ENCODE measurements around the gene FSTL4.
A peak's percentile ranks its signal among the peaks of the same experiment; 100 is the strongest.

The FSTL4 gene

DNA sequence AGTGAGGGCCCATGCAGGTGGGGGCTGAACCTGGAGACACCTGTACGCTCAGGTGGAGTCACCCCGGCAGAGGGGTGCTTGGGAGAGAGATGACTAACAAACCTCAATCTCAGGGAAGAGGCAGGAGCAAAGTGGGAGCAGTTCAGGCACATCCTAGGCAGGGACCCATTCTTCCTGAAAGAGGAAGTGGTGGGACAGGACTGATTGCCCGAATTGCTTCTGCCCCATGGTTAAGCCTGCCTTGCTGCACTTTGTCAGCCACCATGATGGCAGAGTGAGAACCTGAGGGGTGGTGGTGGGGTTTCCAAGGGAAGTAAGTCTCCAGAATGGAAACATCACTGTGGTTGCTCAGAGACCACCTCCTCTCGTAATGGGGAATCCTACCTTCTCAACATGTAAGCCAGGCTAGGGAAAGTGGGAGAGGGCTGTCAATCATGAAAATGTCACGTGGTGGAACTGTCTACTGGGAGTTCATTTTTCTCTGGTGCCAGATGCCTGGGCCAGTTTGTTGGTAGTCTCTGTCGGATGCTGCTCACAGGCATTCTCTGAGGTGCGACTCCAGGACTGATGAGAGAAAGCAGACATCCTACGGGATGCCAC is 410.2 kb downstream of the FSTL4 start:
- no peak for DNase-seq

DNA sequence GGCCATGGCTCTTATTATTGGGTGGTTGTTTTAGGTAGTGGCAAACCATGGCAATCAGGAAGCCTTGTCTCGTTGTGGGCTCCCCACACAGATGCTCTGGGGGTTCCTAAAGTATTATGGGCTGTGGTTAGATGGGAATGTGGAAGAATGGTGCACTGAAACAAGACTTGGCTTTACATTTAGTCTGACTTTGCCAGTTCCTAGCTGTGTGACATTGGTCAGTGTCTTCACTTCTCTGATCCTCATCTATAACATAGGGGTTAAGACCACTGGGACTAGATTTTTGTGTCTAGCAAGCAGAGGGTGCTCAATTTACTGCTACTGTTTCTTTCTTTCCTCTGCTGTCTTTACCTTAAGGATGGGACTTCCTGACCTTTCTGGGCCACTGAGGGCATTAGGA is 411.0 kb downstream of the FSTL4 start:
- DNase-seq = no peak

DNA sequence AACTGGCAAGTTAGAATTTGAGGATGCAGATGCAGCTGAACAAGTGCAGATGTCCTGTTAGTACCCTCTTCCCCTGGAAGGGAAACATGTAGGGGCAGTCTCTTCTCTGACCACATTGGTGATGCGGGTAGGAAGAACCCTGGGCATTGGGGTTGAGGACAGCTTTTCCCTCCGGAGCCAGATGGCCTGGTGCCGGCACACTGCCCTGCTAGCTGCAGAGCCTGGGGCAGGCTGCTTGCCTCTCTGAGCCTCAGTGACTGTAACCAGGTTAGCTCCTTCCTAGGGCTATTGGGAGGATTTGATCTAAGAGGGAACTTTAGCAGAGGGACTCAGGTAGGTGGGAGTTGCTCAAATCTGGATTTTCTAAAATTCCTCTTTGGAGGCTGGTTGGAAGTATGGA is 412.1 kb downstream of the FSTL4 start:
- no peak for DNase-seq

DNA sequence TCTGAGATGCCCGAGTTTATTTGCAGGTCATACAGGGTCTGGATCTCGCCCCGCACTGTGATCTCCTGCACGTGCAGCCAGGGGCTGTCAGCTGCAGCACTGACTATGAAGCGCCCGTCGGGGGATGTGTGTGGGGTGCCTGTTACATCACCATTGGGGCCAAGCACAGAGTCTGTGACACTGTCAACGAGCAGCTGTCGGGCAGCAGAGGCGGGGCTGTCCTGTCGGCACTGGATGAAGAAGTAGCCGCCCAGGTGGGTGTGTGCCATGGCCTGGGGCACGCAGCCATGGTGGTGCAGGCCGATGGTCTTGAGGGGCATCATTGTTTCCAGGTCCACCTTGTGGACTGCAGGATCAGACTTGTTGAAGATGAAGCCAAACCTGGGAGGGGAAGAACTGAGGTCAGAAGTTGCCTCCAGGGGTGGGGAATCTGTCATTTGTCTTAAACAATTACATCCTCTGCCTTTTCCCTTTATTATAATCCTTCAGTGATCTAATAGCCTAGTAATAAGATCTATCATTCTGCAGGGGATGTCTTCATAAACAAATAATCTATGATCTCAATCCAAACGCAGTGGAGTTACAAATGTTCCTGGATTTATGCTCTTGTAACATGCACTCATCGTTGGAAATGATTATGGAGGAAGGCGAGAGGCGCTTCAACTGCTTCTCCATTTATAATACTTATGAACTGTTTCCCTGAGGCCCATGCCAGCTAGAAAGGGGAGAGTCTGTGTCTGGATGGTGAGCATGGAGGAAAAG is 412.7 kb downstream of the FSTL4 start:
- no peak for DNase-seq

DNA sequence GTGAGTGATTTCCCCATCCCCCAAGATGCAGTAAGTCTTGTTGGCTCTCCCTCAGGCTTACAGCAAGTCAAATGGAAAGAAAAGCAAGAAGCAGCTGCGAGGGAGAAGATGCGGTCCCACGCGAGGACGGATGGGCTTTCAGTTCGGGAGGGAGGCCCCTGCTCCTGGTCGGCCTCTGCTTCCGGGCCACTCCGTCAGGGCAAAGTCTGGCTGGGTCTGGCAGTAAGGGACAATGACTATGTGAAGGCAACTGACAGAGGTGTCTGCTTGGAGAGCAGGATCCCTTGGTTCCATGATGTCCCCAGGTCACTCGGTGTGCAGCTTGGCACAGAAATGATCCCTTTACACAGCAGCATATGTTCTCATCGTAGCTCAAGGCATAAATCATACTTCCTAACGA is 413.8 kb downstream of the FSTL4 start:
- no peak for DNase-seq

DNA sequence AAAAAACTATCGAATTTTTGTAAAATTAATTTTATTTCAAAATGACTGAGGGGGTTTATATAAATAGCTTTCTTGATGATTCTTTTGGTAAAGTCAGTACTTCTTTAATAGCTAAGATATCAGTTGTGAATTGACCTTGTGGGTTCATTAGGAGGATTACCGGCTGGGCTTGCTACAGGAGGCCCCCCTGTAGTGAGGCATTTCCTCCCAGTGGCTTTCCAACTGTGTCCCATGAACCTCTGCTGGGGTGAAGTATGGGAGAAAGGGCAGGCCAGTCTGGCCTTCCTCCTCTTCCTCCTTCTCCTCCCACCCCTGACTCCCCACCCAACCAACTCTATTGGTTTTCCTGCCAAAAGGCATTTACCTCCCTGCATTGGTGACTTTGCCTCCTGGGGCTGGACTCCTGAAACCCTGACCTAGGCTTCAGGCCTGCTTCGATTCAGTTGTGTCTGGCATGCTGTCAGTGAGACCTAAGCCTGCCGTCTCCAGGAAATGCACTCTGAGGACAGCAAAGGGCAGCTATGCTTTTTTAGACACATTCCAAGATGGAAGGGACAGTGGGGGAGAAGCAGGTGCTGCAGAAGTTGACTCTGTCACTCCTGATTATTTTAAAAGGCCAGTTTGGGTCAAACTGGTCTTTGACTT is 415.8 kb downstream of the FSTL4 start:
- DNase-seq = no peak

DNA sequence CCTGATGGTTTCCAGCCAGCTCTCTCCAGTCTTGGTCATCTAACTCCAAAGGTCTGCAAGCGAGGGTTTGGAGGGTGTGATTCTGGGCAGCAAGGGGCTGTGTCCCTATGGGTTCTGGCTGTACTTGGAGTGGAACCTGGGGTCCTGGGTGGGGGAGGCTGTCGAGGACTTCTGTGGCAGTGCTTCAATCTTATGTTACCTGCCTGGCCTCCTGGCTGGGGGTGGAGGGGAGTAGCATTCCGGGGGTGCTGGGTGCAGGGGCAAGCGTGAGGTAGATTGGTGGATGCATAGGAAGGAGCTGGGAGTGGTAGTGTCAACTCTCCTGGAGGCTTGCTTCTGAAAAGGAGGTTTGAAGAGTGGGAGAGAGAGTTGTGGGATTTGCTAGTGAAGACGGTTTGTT is 417.1 kb downstream of the FSTL4 start:
- DNase-seq = no peak

DNA sequence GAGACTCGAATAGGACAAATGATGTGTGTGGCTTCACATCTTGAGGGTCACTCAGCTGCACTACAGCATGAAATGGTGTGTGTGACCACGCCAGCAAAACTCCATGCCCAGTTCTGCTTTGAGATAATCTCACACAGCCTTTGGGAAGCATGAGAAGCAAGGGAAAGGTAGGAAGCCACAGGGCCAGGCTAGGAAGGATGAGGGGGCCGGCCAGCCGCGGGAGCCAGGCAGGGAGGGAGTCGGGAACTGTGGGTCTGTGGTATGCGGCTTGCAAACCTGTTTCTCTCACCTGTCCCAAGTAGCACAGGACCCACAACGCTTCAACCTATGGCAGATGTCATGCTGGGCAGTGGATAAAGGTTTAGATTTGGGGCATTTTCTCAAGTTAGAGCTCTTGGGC is 418.5 kb downstream of the FSTL4 start:
- DNase-seq = no peak

DNA sequence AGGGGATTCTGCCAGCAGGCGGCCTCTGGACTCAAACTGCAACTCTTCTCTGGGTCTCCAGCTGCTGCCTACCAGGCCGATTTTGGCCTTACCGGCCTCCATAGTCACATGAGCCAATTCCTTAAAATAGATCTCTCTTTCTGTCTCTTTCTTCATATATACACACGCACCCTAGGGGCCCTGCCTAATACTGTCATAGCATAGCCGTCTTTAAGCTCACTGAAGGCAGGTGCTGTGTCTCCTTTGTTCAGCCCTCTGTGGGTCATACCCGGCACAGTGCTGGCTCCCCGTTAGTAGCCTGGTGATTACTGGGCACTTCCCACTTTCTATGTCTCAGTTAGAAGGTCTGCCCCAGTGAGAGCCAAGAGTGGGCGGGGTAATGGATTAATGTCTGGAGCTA is 419.6 kb downstream of the FSTL4 start:
- DNase-seq = no peak

DNA sequence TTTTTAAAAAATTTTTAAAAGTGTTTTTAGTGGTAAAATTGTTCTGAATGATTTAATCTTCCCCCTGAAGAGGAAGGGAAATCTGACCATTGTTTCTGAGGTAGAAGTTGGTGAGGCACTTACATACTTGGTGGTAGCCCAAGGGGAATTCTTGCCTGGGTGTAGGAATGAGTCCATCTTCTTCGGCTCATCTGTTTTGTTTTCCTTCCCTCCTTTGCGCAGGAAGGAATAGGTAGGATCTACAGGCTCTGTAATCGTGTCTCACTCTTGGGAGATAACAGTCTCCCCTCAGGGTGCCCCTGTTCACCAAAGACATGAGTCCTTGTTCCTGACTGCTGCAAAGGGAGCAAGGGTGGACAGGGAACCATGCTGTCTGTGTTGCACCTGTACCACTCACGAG is 422.5 kb downstream of the FSTL4 start:
- no peak for DNase-seq

DNA sequence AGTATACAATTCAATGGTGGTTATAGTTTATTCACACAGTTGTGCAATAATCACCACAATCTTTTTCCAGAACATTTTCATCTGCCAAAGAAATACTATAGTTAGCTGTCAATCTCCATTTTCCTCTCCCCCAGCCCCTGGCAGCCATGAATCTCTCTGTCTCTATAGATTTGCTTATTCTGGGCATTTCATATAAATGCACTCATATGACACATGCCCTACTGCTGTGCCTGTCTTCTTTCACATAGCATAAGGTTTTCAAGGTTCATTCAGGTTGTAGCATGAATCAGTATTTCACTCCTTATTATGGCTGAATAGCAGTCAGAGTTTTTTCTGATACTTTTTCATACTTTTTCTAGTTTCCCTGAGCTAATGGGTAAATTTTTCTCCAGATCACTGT is 432.9 kb downstream of the FSTL4 start:
- no peak for DNase-seq

DNA sequence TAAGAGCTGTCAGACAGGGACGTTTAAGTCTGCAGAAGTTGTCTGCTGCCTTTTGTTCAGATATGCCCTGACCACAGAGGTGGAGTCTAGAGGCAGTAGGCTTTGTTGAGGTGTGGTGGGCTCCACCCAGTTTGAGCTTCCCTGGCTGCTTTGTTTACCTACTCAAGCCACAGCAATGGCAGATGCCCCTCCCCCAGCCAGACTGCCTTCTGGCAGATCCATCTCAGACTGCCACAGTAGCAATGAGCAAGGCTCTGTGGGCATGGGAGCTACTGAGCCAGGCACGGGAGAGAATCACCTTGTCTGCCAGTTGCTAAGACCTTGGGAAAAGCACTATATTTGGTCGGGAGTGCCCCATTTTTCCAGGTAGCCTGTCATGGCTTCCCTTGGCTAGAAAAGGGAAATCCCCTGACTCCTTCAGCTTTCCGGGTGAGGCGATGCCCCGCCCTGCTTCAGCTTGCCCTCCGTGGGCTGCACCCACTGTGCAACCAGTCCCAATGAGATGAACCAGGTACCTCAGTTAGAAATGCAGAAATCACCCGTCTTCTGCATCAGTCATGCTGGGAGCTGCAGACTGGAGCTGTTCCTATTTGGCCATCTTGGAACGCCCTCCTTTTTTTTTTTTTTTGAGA is 441.5 kb downstream of the FSTL4 start:
- DNase-seq = peak; percentile 31

DNA sequence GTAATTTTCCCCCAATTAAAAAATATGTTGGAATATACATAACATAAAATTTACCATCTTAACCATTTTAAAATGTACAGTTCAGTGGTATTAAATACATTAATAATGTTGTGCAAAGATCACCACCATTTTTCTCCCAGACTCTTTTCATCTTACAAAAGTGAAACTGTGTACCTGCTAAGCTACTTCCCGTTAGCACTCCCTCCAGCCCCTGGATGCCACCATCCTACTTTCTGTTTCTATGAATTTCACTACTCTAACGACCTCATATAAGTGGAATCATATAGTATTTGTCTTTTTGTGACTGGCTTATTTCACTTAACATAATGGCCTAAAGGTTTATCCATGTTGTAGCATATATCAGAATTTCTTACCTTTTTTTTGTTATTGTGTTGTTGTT is 447.6 kb downstream of the FSTL4 start:
- no peak for DNase-seq

DNA sequence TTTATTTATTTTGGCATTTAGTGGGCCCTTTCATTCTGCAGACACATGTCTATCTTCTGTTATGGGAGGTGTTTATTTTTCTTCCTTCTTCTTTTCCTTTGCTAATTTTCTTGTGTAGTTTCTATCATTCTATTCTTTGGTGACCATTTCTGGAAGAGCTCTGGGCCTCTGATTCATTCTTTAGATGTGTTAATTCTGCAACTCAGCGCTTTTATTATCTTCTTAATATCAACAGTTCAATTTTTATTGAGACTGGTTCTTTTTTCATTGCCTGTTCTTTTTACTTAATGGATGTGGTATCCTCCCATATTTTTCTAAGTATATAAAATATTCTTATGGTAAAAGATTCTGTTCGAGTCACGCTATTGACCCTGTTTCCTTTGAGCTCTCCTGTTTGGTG is 448.5 kb downstream of the FSTL4 start:
- DNase-seq = no peak

DNA sequence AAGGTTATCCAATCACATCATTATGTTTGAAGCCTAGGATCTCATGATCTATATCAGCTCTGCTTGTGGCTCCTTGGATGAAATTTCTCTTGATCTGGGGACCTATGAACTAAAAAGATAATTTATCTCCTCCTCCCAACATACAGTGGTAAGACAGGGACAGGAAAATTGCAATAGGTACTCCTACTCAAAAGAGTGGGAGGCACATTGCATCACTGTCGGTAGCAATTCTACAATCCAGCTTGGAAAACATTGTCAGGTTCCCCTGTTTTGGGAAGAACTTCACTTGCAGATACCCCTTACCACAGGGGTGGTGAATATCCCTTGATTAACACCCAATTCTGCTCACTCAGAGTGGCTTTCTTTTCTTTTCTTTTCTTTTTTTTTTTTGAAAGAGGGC is 452.8 kb downstream of the FSTL4 start:
- no peak for DNase-seq

DNA sequence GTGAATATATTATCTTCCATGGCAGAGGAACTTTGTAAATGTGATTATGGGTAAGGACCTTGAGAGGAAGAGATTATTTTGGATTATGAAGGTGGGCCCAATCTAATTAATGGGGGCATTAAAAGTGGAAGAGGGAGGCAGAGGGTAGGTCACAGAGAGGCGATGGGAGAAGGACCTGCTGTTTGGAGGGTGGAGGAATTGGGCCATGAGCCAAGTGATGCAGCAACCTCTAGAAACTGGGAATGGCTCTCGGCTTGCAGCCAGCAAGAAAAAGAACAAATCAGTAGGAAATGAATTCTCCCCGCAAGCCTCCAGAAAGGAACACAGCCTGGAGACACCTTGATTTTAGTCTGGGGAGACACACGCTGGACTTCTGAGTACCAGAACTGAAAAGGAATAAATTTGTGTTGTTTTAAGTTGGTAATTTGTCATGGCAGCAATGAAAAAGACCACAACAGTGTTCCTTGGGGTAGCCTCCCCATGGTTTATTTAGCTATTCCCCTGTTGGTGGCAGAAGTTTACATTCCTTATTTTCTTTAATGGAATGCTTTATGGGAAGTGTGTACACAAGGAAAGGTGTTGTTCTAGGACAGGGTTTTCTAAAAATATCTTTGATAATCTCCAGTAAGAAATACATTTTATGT is 456.9 kb downstream of the FSTL4 start:
- DNase-seq = no peak

DNA sequence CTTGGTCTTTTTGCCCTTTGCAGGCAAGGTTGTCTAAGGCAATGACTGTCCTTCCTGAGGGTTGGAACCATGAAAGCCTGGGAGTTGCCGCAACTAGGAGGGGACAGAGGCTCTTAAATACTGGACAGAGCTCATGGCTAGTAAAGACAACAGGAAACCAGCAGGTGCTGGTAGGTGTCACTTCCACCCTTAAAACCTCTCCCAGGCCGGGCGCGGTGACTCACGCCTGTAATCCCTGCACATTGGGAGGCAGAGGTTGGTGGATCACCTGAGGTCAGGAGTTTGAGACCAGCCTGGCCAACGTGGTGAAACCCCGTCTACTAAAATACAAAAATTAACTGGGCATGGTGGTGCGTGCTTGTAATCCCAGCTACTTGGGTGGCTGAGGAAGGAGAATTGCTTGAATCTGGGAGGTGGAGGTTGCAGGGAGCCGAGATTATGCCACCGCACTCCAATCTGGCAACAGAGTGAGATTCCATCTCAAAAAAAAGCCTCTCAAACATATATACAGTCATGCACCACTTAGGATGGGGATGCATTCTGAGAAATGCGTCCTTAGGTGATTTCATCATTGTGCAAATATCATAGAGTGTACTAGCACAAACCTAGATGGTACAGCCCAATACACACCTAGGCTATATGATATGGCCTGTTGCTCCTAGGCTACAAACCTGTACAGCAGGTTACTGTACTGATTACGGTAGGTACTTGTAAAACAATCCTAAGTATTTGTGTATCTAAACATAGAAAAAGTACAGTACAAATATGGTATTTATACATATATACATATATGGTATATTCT is 457.9 kb downstream of the FSTL4 start:
- no peak for DNase-seq

DNA sequence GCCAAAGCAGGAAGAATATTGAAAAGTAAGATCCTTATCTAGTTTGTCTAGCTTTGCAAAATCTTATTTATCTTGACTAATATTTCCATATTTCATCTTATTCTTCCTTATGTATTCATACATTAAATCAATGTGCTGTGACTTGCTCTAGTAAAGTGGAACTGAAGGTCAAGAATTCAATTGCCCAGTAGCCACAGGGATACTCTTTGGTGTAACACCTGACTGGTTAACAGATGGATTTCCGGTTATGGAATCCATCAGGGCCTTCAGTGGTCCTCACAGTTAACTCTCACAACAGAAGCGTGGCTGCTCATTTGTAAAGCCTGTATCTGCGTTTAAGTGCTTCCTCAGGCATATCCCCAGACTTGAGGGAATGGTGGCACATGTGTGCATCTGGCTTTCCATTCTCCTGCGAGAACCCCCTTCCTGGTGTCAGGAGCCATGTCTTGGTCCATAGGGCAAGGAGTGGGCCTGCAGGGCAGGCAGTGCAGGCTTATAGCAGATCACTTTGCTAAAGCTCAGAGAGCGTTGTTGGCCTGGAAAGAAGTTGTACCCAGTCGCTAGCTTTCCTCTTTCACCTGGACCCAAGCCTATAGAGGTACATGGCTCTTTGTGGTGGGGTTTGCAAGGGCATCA is 461.3 kb downstream of the FSTL4 start:
- DNase-seq = no peak

DNA sequence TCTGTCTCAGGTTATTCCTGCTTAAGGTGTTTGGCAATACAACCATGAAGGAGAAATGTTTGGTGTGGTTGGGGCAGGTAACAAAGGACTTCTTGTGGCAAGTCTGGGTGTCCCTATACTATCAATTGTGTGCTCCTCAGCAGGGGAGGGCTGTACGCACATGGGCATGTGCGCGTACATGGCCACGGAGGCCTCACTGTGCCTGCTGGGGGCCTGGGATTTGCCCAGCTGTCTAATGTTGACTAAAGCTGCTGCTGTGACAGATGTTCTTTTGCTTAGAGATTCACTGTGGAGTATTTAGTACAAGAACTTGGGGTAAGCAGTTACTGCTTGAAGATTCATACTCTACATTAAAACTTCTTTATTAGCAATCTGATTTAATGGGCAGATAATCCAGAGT is 463.0 kb downstream of the FSTL4 start:
- DNase-seq = no peak

DNA sequence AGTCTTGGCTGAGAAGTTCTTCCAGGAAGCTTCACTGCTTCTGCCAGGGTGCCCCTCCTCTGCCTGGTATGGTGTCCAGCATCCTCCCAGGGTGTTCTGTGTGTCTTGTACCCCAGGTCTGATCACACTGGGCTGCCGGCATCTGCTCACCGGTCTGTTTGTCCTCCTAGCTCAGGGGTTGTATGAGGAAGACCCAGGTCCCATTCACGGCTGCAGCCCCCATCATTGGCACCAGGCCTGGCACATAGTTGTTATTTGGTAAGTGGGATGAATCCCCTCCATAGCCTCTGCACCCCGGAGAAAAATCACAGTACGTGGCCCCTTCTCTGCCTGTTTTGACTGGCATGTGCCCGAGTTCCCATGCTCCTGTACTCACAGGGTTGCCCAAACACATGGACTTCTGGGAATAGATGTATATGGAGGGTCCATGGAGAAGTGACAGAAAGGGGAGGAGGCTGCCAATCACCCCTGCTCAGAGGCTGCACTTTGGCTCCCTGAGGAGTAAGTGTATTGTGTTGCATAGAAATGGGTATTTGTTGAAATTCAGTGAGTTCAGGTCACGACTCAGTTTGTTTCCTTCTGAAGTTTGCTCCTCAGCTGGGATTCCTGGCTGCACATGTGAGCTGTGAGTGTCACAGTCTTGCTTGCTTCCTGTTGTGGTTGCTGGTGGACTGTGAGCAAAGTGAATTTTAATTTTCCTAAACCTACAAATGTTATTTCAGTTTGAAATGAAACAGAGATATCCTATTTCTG is 464.4 kb downstream of the FSTL4 start:
- DNase-seq = no peak

DNA sequence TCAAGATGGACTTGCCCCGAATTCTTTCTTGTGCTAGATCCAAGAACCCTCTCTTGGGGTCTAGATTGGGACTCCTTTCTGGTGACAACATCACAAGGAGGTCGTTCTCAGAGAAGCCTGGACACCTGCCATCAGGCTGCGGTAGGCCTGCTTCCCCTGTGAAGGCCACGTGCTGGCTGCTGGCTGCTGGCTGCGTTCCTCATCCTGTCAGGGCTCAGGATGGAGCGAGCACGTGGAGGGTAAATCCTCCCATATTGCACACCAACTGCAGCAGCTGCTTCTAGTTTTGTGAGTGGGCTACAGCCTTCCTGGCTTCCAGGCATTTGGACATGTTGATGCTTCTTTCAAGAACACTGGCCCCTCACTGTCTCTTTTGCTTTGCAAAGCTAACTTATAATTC is 464.9 kb downstream of the FSTL4 start:
- peak; percentile 65 for DNase-seq
